Erythroblast (primary cell): ENCODE measurements around the gene DAPK3.

Experiments used
- GATA1 ChIP-seq: IDR thresholded peaks from 2 replicates; pipeline ENCODE4 v1.6.1; 2011; ENCODE audit warnings: low read depth, mild to moderate bottlenecking, control low read depth, low read length, moderate library complexity
- POLR2A ChIP-seq: IDR thresholded peaks from 2 replicates; pipeline ENCODE4 v1.6.1; 2011; ENCODE audit warnings: mild to moderate bottlenecking, low read length

GRCh38 chr19:3936506-3937442 is 34.1 kb downstream of the DAPK3 start:
- no peak for TF ChIP-seq POLR2A
- TF ChIP-seq GATA1 = no peak
